HepG2 (cell line): Measurements from ENCODE around the gene PSMB9. TPM values are rescaled to one million over a fixed set of nuclear protein-coding genes. Genes with fewer than 3 reads are reported as not detected.

Experiments
- ATAC-seq: fragments of 200-7000 bp; cut with Tn5 transposase; 3 replicates; pipeline ENCODE4 v1.9.1; 2020; ENCODE audit warnings: mild to moderate bottlenecking, moderate library complexity
- BruUV-seq: library from RNA; stranded (reverse); fragments of 400-500 nt; replicated peaks from 2 replicates; lab custom pipeline; 2021; lab: Mats Ljungman, UMichigan
- CTCF ChIA-PET: fragments of 300-600 bp; formaldehyde crosslinking; extraction: SDS; loops from one replicate; lab custom pipeline; 2021; ENCODE audit warnings: low total read pairs, inconsistent platforms, low intra/inter-chr PET ratio; lab: Yijun Ruan, JAX
- POLR2A ChIA-PET: fragments of 350-600 bp; sonication (Branson Sonifier 250); formaldehyde crosslinking; loops from one replicate; lab custom pipeline; 2020; ENCODE audit warnings: antibody characterized with exemption, inconsistent platforms; lab: Yijun Ruan, JAX
- DNase-seq: peaks from one replicate; pipeline ENCODE4 v3.0.0-alpha.2; 2015; ENCODE audit warnings: low spot score
- FAIRE-seq: peaks from 3 replicates; lab custom pipeline; 2011; peaks lifted over from hg19 to GRCh38; lab: Jason Lieb, UNC
- H2AFZ ChIP-seq: one replicate; pipeline ENCODE4 v1.6.1; 2011; ENCODE audit warnings: low read length, inconsistent platforms
- H3K27ac ChIP-seq: fragments of 300-600 bp; 3 replicates; pipeline ENCODE4 v1.8.0; 2011; ENCODE audit warnings: mixed run types, mild to moderate bottlenecking, mixed read lengths, low read length, inconsistent platforms; ENCODE audit not compliant: insufficient read depth; ENCODE audit errors: extremely low read length
- H3K27me3 ChIP-seq, 2 experiments: fragments of 200-600 bp in 1 of 2; 2 replicates in 1 of 2; 3 replicates in 1 of 2; pipeline versions ENCODE4 v1.6.0 to v1.8.0; 2011; ENCODE audit warnings: low read length in 2 of 2, mild to moderate bottlenecking in 2 of 2, moderate library complexity in 2 of 2, inconsistent platforms in 1 of 2; ENCODE audit not compliant: insufficient read depth in 2 of 2, control insufficient read depth in 1 of 2
- H3K36me3 ChIP-seq, 2 experiments: fragments of 200-600 bp in 1 of 2; replicated peaks in 1 of 2; 2 replicates in 1 of 2; 3 replicates in 1 of 2; pipeline versions ENCODE4 v1.5.1 to v1.8.0; 2011; ENCODE audit warnings: low read length in 2 of 2, inconsistent platforms in 1 of 2; ENCODE audit not compliant: insufficient read depth in 2 of 2, control insufficient read depth in 1 of 2
- H3K4me1 ChIP-seq: 2 replicates; pipeline ENCODE4 v1.5.1; 2012; ENCODE audit warnings: low read length, inconsistent platforms; ENCODE audit not compliant: insufficient read depth
- H3K4me2 ChIP-seq: 2 replicates; pipeline ENCODE4 v1.6.0; 2011; ENCODE audit warnings: low read depth, low read length, inconsistent platforms
- H3K4me3 ChIP-seq, 3 experiments: fragments of 200-600 bp in 1 of 3; sonication (generic), shearing (Covaris generic) in 1 of 3; replicated peaks in 1 of 3; 2 replicates each; pipeline ENCODE4 v1.5.1; 2011 to 2016; ENCODE audit warnings: low read length in 3 of 3, inconsistent platforms in 2 of 3, low read depth in 2 of 3, mild to moderate bottlenecking in 2 of 3, control low read depth in 1 of 3, mixed read lengths in 1 of 3; ENCODE audit not compliant: insufficient read depth in 1 of 3
- H3K79me2 ChIP-seq: one replicate; pipeline ENCODE4 v1.6.1; 2011; ENCODE audit warnings: low read length, inconsistent platforms; ENCODE audit not compliant: insufficient read depth
- H3K9ac ChIP-seq: 2 replicates; pipeline ENCODE4 v1.6.0; 2011; ENCODE audit warnings: mild to moderate bottlenecking, low read depth, low read length, inconsistent platforms; ENCODE audit not compliant: insufficient read depth
- H3K9me3 ChIP-seq: 2 replicates; pipeline ENCODE4 v1.5.1; 2012; ENCODE audit warnings: mild to moderate bottlenecking, low read length
- H4K20me1 ChIP-seq: 2 replicates; pipeline ENCODE4 v1.6.0; 2011; ENCODE audit warnings: inconsistent platforms, mild to moderate bottlenecking, low read length, moderate library complexity; ENCODE audit not compliant: insufficient read depth
- ATM ChIP-seq: fragments of 450-650 bp; IDR thresholded peaks from 2 replicates; pipeline ENCODE4 v1.7.1; 2017; ENCODE audit warnings: mild to moderate bottlenecking, borderline replicate concordance
- FOXC1 ChIP-seq: sonication (generic); formaldehyde crosslinking; IDR thresholded peaks from 2 replicates; pipeline ENCODE4 v1.8.0; 2022; ENCODE audit warnings: mild to moderate bottlenecking, missing genetic modification reagents, borderline replicate concordance
- GMEB2 ChIP-seq: IDR thresholded peaks from 2 replicates; pipeline ENCODE4 v1.6.1; 2016; ENCODE audit warnings: missing biosample characterization, missing genetic modification reagents, low read depth
- ISL2 ChIP-seq: sonication (generic); formaldehyde crosslinking; IDR thresholded peaks from 2 replicates; pipeline ENCODE4 v1.5.0; 2020; ENCODE audit warnings: missing genetic modification reagents
- KDM2A ChIP-seq: sonication (generic); formaldehyde crosslinking; IDR thresholded peaks from 2 replicates; pipeline ENCODE4 v1.4.0; 2020; ENCODE audit warnings: low read depth, missing genetic modification reagents, borderline replicate concordance
- KDM6A ChIP-seq: IDR thresholded peaks from 2 replicates; pipeline ENCODE4 v1.6.1; 2016; ENCODE audit warnings: low read depth
- MAFG ChIP-seq: sonication (generic); formaldehyde crosslinking; IDR thresholded peaks from 2 replicates; pipeline ENCODE4 v1.5.1; 2020; ENCODE audit warnings: mild to moderate bottlenecking, missing genetic modification reagents
- SAFB2 ChIP-seq: sonication (generic); formaldehyde crosslinking; IDR thresholded peaks from 2 replicates; pipeline ENCODE4 v1.5.1; 2020; ENCODE audit warnings: missing genetic modification reagents, low read depth, mild to moderate bottlenecking, borderline replicate concordance
- TAF1 ChIP-seq: sonication (generic); formaldehyde crosslinking; IDR thresholded peaks from 2 replicates; pipeline ENCODE4 v1.4.0; 2020; ENCODE audit warnings: missing genetic modification reagents
- THAP8 ChIP-seq: sonication (generic); formaldehyde crosslinking; IDR thresholded peaks from 2 replicates; pipeline ENCODE4 v1.5.1; 2020; ENCODE audit warnings: missing genetic modification reagents, mild to moderate bottlenecking, borderline replicate concordance
- ZBTB2 ChIP-seq: sonication (generic); formaldehyde crosslinking; IDR thresholded peaks from 2 replicates; pipeline ENCODE4 v1.8.0; 2022; ENCODE audit warnings: low read depth, missing genetic modification reagents
- ZBTB25 ChIP-seq: IDR thresholded peaks from 2 replicates; pipeline ENCODE4 v1.6.1; 2018; ENCODE audit warnings: missing genetic modification reagents
- ZFP36L2 ChIP-seq: sonication (generic); formaldehyde crosslinking; IDR thresholded peaks from 2 replicates; pipeline ENCODE4 v1.4.0; 2020; ENCODE audit warnings: missing genetic modification reagents
- ZNF20 ChIP-seq: sonication (generic); formaldehyde crosslinking; IDR thresholded peaks from 2 replicates; pipeline ENCODE4 v1.4.0; 2020; ENCODE audit warnings: mild to moderate bottlenecking, moderate library complexity, missing genetic modification reagents
- ZNF24 ChIP-seq: fragments of 450-650 bp; IDR thresholded peaks from 2 replicates; pipeline ENCODE4 v1.6.1; 2017; ENCODE audit warnings: antibody characterized with exemption, mild to moderate bottlenecking
- ZNF317 ChIP-seq: sonication (generic); formaldehyde crosslinking; IDR thresholded peaks from 2 replicates; pipeline ENCODE4 v1.5.0; 2020; ENCODE audit warnings: mild to moderate bottlenecking, missing genetic modification reagents
- ZNF432 ChIP-seq: sonication (generic); formaldehyde crosslinking; IDR thresholded peaks from 2 replicates; pipeline ENCODE4 v1.5.0; 2020; ENCODE audit warnings: missing genetic modification reagents, mild to moderate bottlenecking, borderline replicate concordance
- ZNF781 ChIP-seq: sonication (generic); formaldehyde crosslinking; IDR thresholded peaks from 2 replicates; pipeline ENCODE4 v1.5.1; 2020; ENCODE audit warnings: borderline replicate concordance, mild to moderate bottlenecking, missing genetic modification reagents; ENCODE audit errors: not compliant biosample characterization
- whole genome bisulfite sequencing: methylation state at CpG from one replicate; pipeline ENCODE4 v1.1.6; 2017; ENCODE audit warnings: low lambda C conversion rate; 5-methylcytosine and 5-hydroxymethylcytosine counted together
- in situ Hi-C: cut with HindIII; loops from 2 replicates; pipeline ENCODE4 v1.10.0; 2017; ENCODE audit warnings: low pct_unique_long_range_greater_than_20kb; ENCODE audit not compliant: extremely low pct_ligation_motif_present
- intact Hi-C: fragments of 100-400 bp; cut with micrococcal nuclease; formaldehyde crosslinking; loops from one replicate; pipeline ENCODE4 v1.10.0; 2022; ENCODE audit not compliant: unreplicated experiment
- polyA plus RNA-seq, 8 experiments: library from polyadenylated mRNA; depleted of rRNA in 3 of 8; stranded (reverse) in 7 of 8; unstranded in 1 of 8; fragments of >200 nt; fragmentation: Illumina TruSeq in 4 of 8; extraction: Trizol in 4 of 8; gene quantifications; 2 replicates each; pipeline versions ENCODE4 v1.2.1 to v1.2.3, GENCODE V29; 2011 to 2016; ENCODE audit warnings: low read depth in 4 of 8, missing spikeins in 1 of 8, mixed read lengths in 1 of 8; ENCODE audit not compliant: insufficient read depth in 1 of 8
- total RNA-seq, 5 experiments: library from RNA; depleted of rRNA; stranded (reverse); fragments of >200 nt; fragmentation: Illumina TruSeq; extraction: Trizol; gene quantifications; 2 replicates each; pipeline ENCODE4 v1.2.3, GENCODE V29; 2016; ENCODE audit warnings: low read depth in 1 of 5

PSMB9 gene
- total and polyA plus RNA-seq, 2 of the 13 experiments (the other 11 are each of a cell fraction or from before 2014, with no cell fraction given): 15.6 to 16.0 TPM

- TF ChIP-seq THAP8 (CRISPR knock-in tag) (no peak), TAF1 (CRISPR knock-in tag) (no peak), MAFG (CRISPR knock-in tag) (no peak), ZNF24 (no peak), ZBTB25 (CRISPR knock-in tag) (no peak), GMEB2 (CRISPR knock-in tag) (no peak), ZFP36L2 (CRISPR knock-in tag) (no peak), ZNF781 (CRISPR knock-in tag) (no peak), KDM6A (CRISPR knock-in tag) (no peak), ISL2 (CRISPR knock-in tag) (no peak), ATM (no peak), ZNF317 (CRISPR knock-in tag) (no peak), FOXC1 (CRISPR knock-in tag) (no peak), ZNF20 (CRISPR knock-in tag) (no peak), KDM2A (no peak), SAFB2 (CRISPR knock-in tag) (no peak), ZNF432 (CRISPR knock-in tag) (no peak), ZBTB2 (no peak)
Observed at GRCh38 chr6:32840604-32841246, 13.3 kb upstream of the PSMB9 start.

More at GRCh38 chr6:32840604-32841246, 13.3 kb upstream of the PSMB9 start:
- no peaks in the 10 kb centered on the region for H4K20me1 ChIP-seq
- peaks cover 4% of the 10 kb centered on the region for H3K79me2 ChIP-seq
- H3K27ac ChIP-seq: no peak overlapping the region
- BruUV-seq: no TSS peak
- H3K36me3 ChIP-seq: no peaks in the 10 kb centered on the region
- ATAC-seq (no peak), FAIRE-seq (no peak), DNase-seq (no peak)
- intact Hi-C loops (no loop called here), in situ Hi-C loops (no loop called here)
- H3K27me3 ChIP-seq: no peaks in the 10 kb centered on the region; a peak in 1 of 5 replicates
- ChIA-PET CTCF (interaction anchor here (3.1 kb wide), 1 partner anchor 13 kb away, joined by 39 read pairs; the partner anchor contains the start of genes PSMB9 and TAP1), POLR2A (no interaction called here)
- H3K9ac ChIP-seq: no peak overlapping the region
- H3K4me3 ChIP-seq: no peak overlapping the region
- no peak overlapping the region for H3K4me2 ChIP-seq
- no peak overlapping the region for H2AFZ ChIP-seq
- no peaks in the 10 kb centered on the region for H3K9me3 ChIP-seq
- H3K4me1 ChIP-seq: peaks cover 31% of the 10 kb centered on the region
- 88% methylated on average over 9 of the region's 9 CpGs for WGBS
